SK-N-SH treated with all-trans-retinoic acid at 6 μM for 48 hours (cell line): ENCODE results near the gene GTF2B.

Experiments
- ARNTL ChIP-seq: fragments of 450-650 bp; formaldehyde crosslinking; IDR thresholded peaks from 2 replicates; pipeline ENCODE4 v1.5.0; 2020; ENCODE audit warnings: low read depth, mild to moderate bottlenecking, moderate library complexity, borderline replicate concordance
- BACH2 ChIP-seq: fragments of 250-450 bp; sonication (Bioruptor Pico); IDR thresholded peaks from 2 replicates; pipeline ENCODE4 v1.9.0; 2021; ENCODE audit warnings: mild to moderate bottlenecking, borderline replicate concordance
- CREB5 ChIP-seq: fragments of 250-450 bp; sonication (Bioruptor Pico); IDR thresholded peaks from 2 replicates; pipeline ENCODE4 v1.5.1; 2020; ENCODE audit warnings: low read depth, mild to moderate bottlenecking, moderate library complexity
- GLIS3 ChIP-seq: fragments of 250-450 bp; sonication (Bioruptor Pico); IDR thresholded peaks from 2 replicates; pipeline ENCODE4 v1.5.0; 2020; ENCODE audit warnings: mild to moderate bottlenecking, moderate library complexity
- PATZ1 ChIP-seq: fragments of 250-450 bp; sonication (Bioruptor Pico); IDR thresholded peaks from 2 replicates; pipeline ENCODE4 v1.8.0; 2020; ENCODE audit warnings: mild to moderate bottlenecking, moderate library complexity, borderline replicate concordance
- TCF4 ChIP-seq: fragments of 250-450 bp; sonication (Bioruptor Pico); IDR thresholded peaks from 2 replicates; pipeline ENCODE4 v1.8.0; 2021; ENCODE audit warnings: mild to moderate bottlenecking, moderate library complexity, borderline replicate concordance
- TOX ChIP-seq: fragments of 250-450 bp; sonication (Bioruptor Pico); IDR thresholded peaks from 2 replicates; pipeline ENCODE4 v1.8.0; 2021; ENCODE audit warnings: mild to moderate bottlenecking, moderate library complexity, borderline replicate concordance
- ZC3H10 ChIP-seq: fragments of 250-450 bp; sonication (Bioruptor Pico); IDR thresholded peaks from 2 replicates; pipeline ENCODE4 v1.5.1; 2021; ENCODE audit warnings: mild to moderate bottlenecking, moderate library complexity
- ZFP3 ChIP-seq: fragments of 250-450 bp; sonication (Bioruptor Pico); IDR thresholded peaks from 2 replicates; pipeline ENCODE4 v1.5.0; 2020; ENCODE audit warnings: mild to moderate bottlenecking, moderate library complexity
- ZFP30 ChIP-seq: fragments of 450-650 bp; formaldehyde crosslinking; IDR thresholded peaks from 2 replicates; pipeline ENCODE4 v1.5.0; 2022; ENCODE audit warnings: mild to moderate bottlenecking, moderate library complexity
- TF ChIP-seq, protein P1 (sequence below): fragments of 250-450 bp; sonication (Bioruptor Pico); IDR thresholded peaks from 2 replicates; pipeline ENCODE4 v1.5.1; 2021; ENCODE audit warnings: mild to moderate bottlenecking, moderate library complexity

DNA sequence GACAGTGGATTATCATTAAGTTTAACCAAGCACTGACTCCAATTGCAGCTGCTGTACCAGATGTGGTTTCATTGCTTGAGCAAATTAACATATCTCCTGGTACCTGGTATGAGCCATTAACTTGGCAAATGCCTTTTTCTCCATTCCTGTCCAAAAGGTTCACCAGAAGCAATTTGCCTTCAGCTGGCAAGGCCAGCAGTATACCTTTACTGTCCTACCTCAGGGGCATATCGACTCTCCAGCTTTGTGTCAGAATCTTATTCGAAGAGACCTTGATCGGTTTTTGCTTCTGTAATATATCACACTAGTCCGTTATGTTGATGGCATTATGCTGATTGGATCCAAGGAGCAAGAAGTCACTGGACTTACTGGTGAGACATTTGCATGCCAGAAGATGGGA, 9.5 kb upstream of the GTF2B start:
- TF ChIP-seq ZFP3 (CRISPR knock-in tag): no peak
- TF ChIP-seq ZC3H10 (CRISPR knock-in tag): no peak
- TF ChIP-seq TCF4 (CRISPR knock-in tag): no peak
- TF ChIP-seq CREB5 (CRISPR knock-in tag): no peak
- TF ChIP-seq ZFP30 (CRISPR knock-in tag): no peak
- TF ChIP-seq PATZ1 (CRISPR knock-in tag): no peak
- TF ChIP-seq ARNTL (CRISPR knock-in tag): no peak
- TF ChIP-seq TOX (CRISPR knock-in tag): no peak
- TF ChIP-seq, protein P1, sequence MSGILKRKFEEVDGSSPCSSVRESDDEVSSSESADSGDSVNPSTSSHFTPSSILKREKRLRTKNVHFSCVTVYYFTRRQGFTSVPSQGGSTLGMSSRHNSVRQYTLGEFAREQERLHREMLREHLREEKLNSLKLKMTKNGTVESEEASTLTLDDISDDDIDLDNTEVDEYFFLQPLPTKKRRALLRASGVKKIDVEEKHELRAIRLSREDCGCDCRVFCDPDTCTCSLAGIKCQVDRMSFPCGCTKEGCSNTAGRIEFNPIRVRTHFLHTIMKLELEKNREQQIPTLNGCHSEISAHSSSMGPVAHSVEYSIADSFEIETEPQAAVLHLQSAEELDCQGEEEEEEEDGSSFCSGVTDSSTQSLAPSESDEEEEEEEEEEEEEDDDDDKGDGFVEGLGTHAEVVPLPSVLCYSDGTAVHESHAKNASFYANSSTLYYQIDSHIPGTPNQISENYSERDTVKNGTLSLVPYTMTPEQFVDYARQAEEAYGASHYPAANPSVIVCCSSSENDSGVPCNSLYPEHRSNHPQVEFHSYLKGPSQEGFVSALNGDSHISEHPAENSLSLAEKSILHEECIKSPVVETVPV: no peak
- no peak for TF ChIP-seq BACH2 (CRISPR knock-in tag)
- TF ChIP-seq GLIS3 (CRISPR knock-in tag): no peak
